GM18498 (cell line): ENCODE measurements around the gene RUNX1.
A peak's percentile ranks its signal among the peaks of the same experiment; 100 is the strongest.

Experiments
- ATAC-seq: cut with Tn5 transposase; IDR thresholded peaks from one replicate; pipeline ENCODE4 v1.9.1; 2021; ENCODE audit warnings: mild to moderate bottlenecking, moderate library complexity; ENCODE audit not compliant: unreplicated experiment

RUNX1 gene

GRCh38 chr21:34907461-34908418, 141.4 kb downstream of the RUNX1 start:
- no peak for ATAC-seq

- no peak for ATAC-seq
These were observed 142.7 kb downstream of the RUNX1 start for GRCh38 chr21:34906401-34906800.

- no peak for ATAC-seq
These were observed 143.9 kb downstream of the RUNX1 start for GRCh38 chr21:34905218-34905537.

GRCh38 chr21:34904526-34905217, 144.4 kb downstream of the RUNX1 start:
- no peak for ATAC-seq

GRCh38 chr21:34900376-34900775, 148.7 kb downstream of the RUNX1 start:
- no peak for ATAC-seq

GRCh38 chr21:34899760-34900159, 149.3 kb downstream of the RUNX1 start:
- ATAC-seq = no peak

GRCh38 chr21:34899302-34899701, 149.8 kb downstream of the RUNX1 start:
- ATAC-seq = no peak

- no peak for ATAC-seq
These were observed 151.3 kb downstream of the RUNX1 start for GRCh38 chr21:34897828-34898227.

- no peak for ATAC-seq
These were observed 154.7 kb downstream of the RUNX1 start for GRCh38 chr21:34894401-34894800.

GRCh38 chr21:34892209-34892608, 156.9 kb downstream of the RUNX1 start:
- no peak for ATAC-seq

GRCh38 chr21:34891613-34891943, 157.5 kb downstream of the RUNX1 start:
- ATAC-seq = no peak

GRCh38 chr21:34890724-34891612, 158.1 kb downstream of the RUNX1 start:
- ATAC-seq = no peak

- ATAC-seq = no peak
These were observed 158.7 kb downstream of the RUNX1 start for GRCh38 chr21:34890470-34890723.

- peak; percentile 50 for ATAC-seq
These were observed 159.2 kb downstream of the RUNX1 start for GRCh38 chr21:34889676-34890469.

- peak; percentile 19 for ATAC-seq
These were observed 159.8 kb downstream of the RUNX1 start for GRCh38 chr21:34889320-34889675.

- peak; percentile 67 for ATAC-seq
These were observed 160.4 kb downstream of the RUNX1 start for GRCh38 chr21:34888569-34889319.

GRCh38 chr21:34887725-34888568, 161.2 kb downstream of the RUNX1 start:
- ATAC-seq = peak; percentile 38

GRCh38 chr21:34887105-34887442, 162.0 kb downstream of the RUNX1 start:
- ATAC-seq = no peak
